Neural progenitor cell (in vitro differentiated cells): ENCODE measurements around the gene RASGRP1.

ENCODE experiments used
- CTCF ChIP-seq: fragments of 200-600 bp; sonication (generic); IDR thresholded peaks from 2 replicates; pipeline ENCODE4 v1.5.1; 2017; ENCODE audit warnings: antibody characterized with exemption, mild to moderate bottlenecking
- EZH2phosphoT487 ChIP-seq: fragments of 200-600 bp; sonication (generic); IDR thresholded peaks from 2 replicates; pipeline ENCODE4 v1.6.1; 2017; ENCODE audit warnings: antibody characterized with exemption

- TF ChIP-seq CTCF (peak; percentile 10), EZH2phosphoT487 (peak; percentile 51)
These were observed 110.5 kb downstream of the RASGRP1 start, which contains the start of gene FAM98B for GRCh38 chr15:38453971-38454695.
